H1 (cell line): ENCODE measurements around the gene EFHC1. TPM values are rescaled to one million over a fixed set of nuclear protein-coding genes. Genes with fewer than 3 reads are reported as not detected.

Experiments used
- CTCF ChIA-PET: fragments of 300-600 bp; sonication (Branson Sonifier 250); formaldehyde crosslinking; loops from one replicate; lab custom pipeline; 2021; ENCODE audit not compliant: partially characterized antibody; lab: Charles Lee
- POLR2A ChIA-PET: fragments of 300-600 bp; sonication (Branson Sonifier 250); formaldehyde crosslinking; loops from one replicate; lab custom pipeline; 2021; ENCODE audit warnings: inconsistent platforms; ENCODE audit not compliant: partially characterized antibody; lab: Charles Lee
- DNase-seq, 2 experiments: peaks; one replicate each; pipeline versions ENCODE4 v3.0.0 to v3.0.0-alpha.2; 2010 to 2022; ENCODE audit warnings: low spot score in 2 of 2, low read depth in 1 of 2, mixed read lengths in 1 of 2
- FAIRE-seq: peaks from 2 replicates; lab custom pipeline; 2011; peaks lifted over from hg19 to GRCh38; lab: Jason Lieb, UNC
- H2AFZ ChIP-seq: 2 replicates; pipeline ENCODE4 v1.8.1; 2012; ENCODE audit warnings: low read length, inconsistent platforms
- H2AK5ac ChIP-seq: 2 replicates; pipeline ENCODE4 v1.6.1; 2013; ENCODE audit warnings: low read depth, low read length
- H2BK120ac ChIP-seq: replicated peaks from 2 replicates; pipeline ENCODE3; 2013; ENCODE audit warnings: low read depth, low read length, inconsistent platforms
- H2BK12ac ChIP-seq: 2 replicates; pipeline ENCODE4 v1.6.1; 2013; ENCODE audit warnings: low read depth, low read length
- H2BK15ac ChIP-seq: 2 replicates; pipeline ENCODE4 v1.6.1; 2013; ENCODE audit warnings: low read length
- H2BK20ac ChIP-seq: 2 replicates; pipeline ENCODE4 v1.6.1; 2013; ENCODE audit warnings: low read length
- H2BK5ac ChIP-seq: 2 replicates; pipeline ENCODE4 v1.6.1; 2013; ENCODE audit warnings: low read depth, low read length
- H3K14ac ChIP-seq: 2 replicates; pipeline ENCODE4 v1.6.1; 2013; ENCODE audit warnings: inconsistent platforms; ENCODE audit not compliant: insufficient read length
- H3K18ac ChIP-seq: 2 replicates; pipeline ENCODE4 v1.6.1; 2013; ENCODE audit warnings: low read length; ENCODE audit errors: extremely low read depth
- H3K23ac ChIP-seq: 2 replicates; pipeline ENCODE4 v1.6.1; 2013; ENCODE audit warnings: inconsistent platforms; ENCODE audit not compliant: insufficient read length
- H3K23me2 ChIP-seq: 2 replicates; pipeline ENCODE4 v1.6.1; 2013; ENCODE audit warnings: low read depth, low read length
- H3K27ac ChIP-seq: 2 replicates; pipeline ENCODE4 v1.6.1; 2011; ENCODE audit warnings: low read depth, low read length, inconsistent platforms
- H3K27me3 ChIP-seq, 4 experiments: replicated peaks in 1 of 4; 1 replicate in 1 of 4; 2 replicates in 3 of 4; pipeline versions ENCODE4 v1.6.1 to v1.8.1; 2011 to 2013; ENCODE audit warnings: low read length in 3 of 4, mild to moderate bottlenecking in 3 of 4, inconsistent platforms in 2 of 4, mixed read lengths in 2 of 4, moderate library complexity in 1 of 4; ENCODE audit not compliant: control insufficient read depth in 3 of 4, insufficient read depth in 3 of 4; ENCODE audit errors: extremely low read depth in 1 of 4
- H3K36me3 ChIP-seq, 4 experiments: 2 replicates each; pipeline versions ENCODE4 v1.6.1 to v1.8.1; 2011 to 2013; ENCODE audit warnings: mild to moderate bottlenecking in 4 of 4, low read length in 3 of 4, moderate library complexity in 2 of 4, control low read depth in 1 of 4, inconsistent platforms in 1 of 4; ENCODE audit not compliant: insufficient read depth in 4 of 4, control insufficient read depth in 2 of 4
- H3K4ac ChIP-seq: replicated peaks from 2 replicates; pipeline ENCODE3; 2013; ENCODE audit warnings: low read length, low read depth, mixed read lengths, inconsistent platforms; ENCODE audit not compliant: insufficient read length
- H3K4me1 ChIP-seq, 4 experiments: replicated peaks in 1 of 4; 1 replicate in 1 of 4; 2 replicates in 3 of 4; pipeline versions ENCODE4 v1.6.1 to v1.8.1; 2011 to 2013; ENCODE audit warnings: low read length in 3 of 4, inconsistent platforms in 2 of 4, mixed read lengths in 1 of 4; ENCODE audit not compliant: insufficient read depth in 4 of 4, control insufficient read depth in 3 of 4
- H3K4me2 ChIP-seq, 2 experiments: 2 replicates each; pipeline versions ENCODE4 v1.6.1 to v1.8.1; 2011 to 2013; ENCODE audit warnings: low read depth in 2 of 2, low read length in 2 of 2, control low read depth in 1 of 2, inconsistent platforms in 1 of 2, mild to moderate bottlenecking in 1 of 2; ENCODE audit not compliant: insufficient read depth in 1 of 2
- H3K4me3 ChIP-seq, 4 experiments: fragments of 200-600, 300-600 bp in 1 of 4; sonication (generic), shearing (Covaris generic), sonication (Bioruptor Twin) in 1 of 4; 2 replicates each; pipeline versions ENCODE4 v1.5.1 to v1.8.1; 2011 to 2016; ENCODE audit warnings: low read length in 4 of 4, low read depth in 3 of 4, control low read depth in 2 of 4, inconsistent platforms in 2 of 4, mild to moderate bottlenecking in 2 of 4, mixed read lengths in 1 of 4, moderate library complexity in 1 of 4; ENCODE audit not compliant: insufficient read depth in 2 of 4; ENCODE audit errors: extremely low read depth in 1 of 4
- H3K56ac ChIP-seq: replicated peaks from 2 replicates; pipeline ENCODE3; 2013; ENCODE audit warnings: low read depth, mild to moderate bottlenecking, mixed read lengths, low read length, inconsistent platforms; ENCODE audit not compliant: insufficient read length
- H3K79me1 ChIP-seq: 2 replicates; pipeline ENCODE4 v1.6.1; 2013; ENCODE audit warnings: low read depth, low read length, control low read depth
- H3K79me2 ChIP-seq, 2 experiments: 2 replicates each; pipeline versions ENCODE4 v1.6.1 to v1.8.1; 2012 to 2013; ENCODE audit warnings: low read length in 2 of 2, mild to moderate bottlenecking in 2 of 2, inconsistent platforms in 1 of 2; ENCODE audit not compliant: insufficient read depth in 2 of 2, control insufficient read depth in 1 of 2
- H3K9ac ChIP-seq, 4 experiments: replicated peaks in 1 of 4; 1 replicate in 1 of 4; 2 replicates in 3 of 4; pipeline versions ENCODE4 v1.6.1 to v1.8.1; 2011 to 2013; ENCODE audit warnings: low read depth in 3 of 4, low read length in 3 of 4, control low read depth in 2 of 4, mild to moderate bottlenecking in 2 of 4, moderate library complexity in 2 of 4, inconsistent platforms in 1 of 4; ENCODE audit errors: extremely low read depth in 1 of 4
- H3K9me3 ChIP-seq, 2 experiments: 2 replicates each; pipeline versions ENCODE4 v1.6.1 to v1.8.1; 2012 to 2013; ENCODE audit warnings: mild to moderate bottlenecking in 2 of 2, moderate library complexity in 2 of 2, control low read depth in 1 of 2, inconsistent platforms in 1 of 2, low read depth in 1 of 2, low read length in 1 of 2, mixed read lengths in 1 of 2; ENCODE audit not compliant: insufficient read depth in 2 of 2
- H4K20me1 ChIP-seq, 2 experiments: replicated peaks in 1 of 2; 2 replicates each; pipeline versions ENCODE3 to v1.8.1; 2011 to 2013; ENCODE audit warnings: inconsistent platforms in 2 of 2, low read length in 2 of 2, mild to moderate bottlenecking in 1 of 2; ENCODE audit not compliant: insufficient read depth in 2 of 2, control insufficient read depth in 1 of 2
- H4K5ac ChIP-seq: 2 replicates; pipeline ENCODE4 v1.6.1; 2013; ENCODE audit warnings: low read length, low read depth, mixed read lengths, inconsistent platforms; ENCODE audit not compliant: insufficient read length
- H4K8ac ChIP-seq: 2 replicates; pipeline ENCODE4 v1.8.0; 2013; ENCODE audit warnings: mild to moderate bottlenecking, moderate library complexity, low read length, inconsistent platforms; ENCODE audit not compliant: insufficient read depth; ENCODE audit errors: extremely low read depth
- H4K91ac ChIP-seq: replicated peaks from 2 replicates; pipeline ENCODE3; 2013; ENCODE audit warnings: low read length, mixed read lengths, inconsistent platforms; ENCODE audit not compliant: insufficient read length
- BRCA1 ChIP-seq: IDR thresholded peaks from 2 replicates; pipeline ENCODE4 v1.6.1; 2012; ENCODE audit warnings: low read depth, low read length, improper control_type of control experiment
- CHD2 ChIP-seq: IDR thresholded peaks from 2 replicates; pipeline ENCODE4 v1.6.1; 2012; ENCODE audit warnings: low read length, improper control_type of control experiment
- SIN3A ChIP-seq, 2 experiments: IDR thresholded peaks in 1 of 2; conservative IDR thresholded peaks in 1 of 2; 2 replicates each; pipeline ENCODE4 v1.6.1; 2011 to 2012; ENCODE audit warnings: low read length in 2 of 2, improper control_type of control experiment in 1 of 2, low read depth in 1 of 2, mild to moderate bottlenecking in 1 of 2
- WGBS, 2 experiments: shearing (Covaris generic) in 1 of 2; methylation state at CpG; one replicate each; pipeline versions ENCODE4 v1.1.6 to v1.1.7; 2013 to 2015; ENCODE audit warnings: low lambda C conversion rate in 2 of 2, mixed read lengths in 2 of 2, inconsistent platforms in 1 of 2, low coverage in 1 of 2, missing lambda C conversion rate in 1 of 2; ENCODE audit not compliant: insufficient replicate concordance in 2 of 2, insufficient coverage in 1 of 2, insufficient read length in 1 of 2; ENCODE audit errors: extremely low coverage in 1 of 2, missing lambda C conversion rate in 1 of 2; 5-methylcytosine and 5-hydroxymethylcytosine counted together
- polyA plus RNA-seq, 7 experiments: library from polyadenylated mRNA; depleted of rRNA in 3 of 7; stranded (reverse) in 5 of 7; unstranded in 2 of 7; fragments of >200 nt in 5 of 7; fragments of 200-250 nt in 2 of 7; gene quantifications; 1 replicate in 5 of 7; 2 replicates in 1 of 7; 4 replicates in 1 of 7; pipeline versions ENCODE4 v1.2.1 to v1.2.3, GENCODE V29; 2011 to 2013; ENCODE audit warnings: missing spikeins in 2 of 7, mixed read lengths in 2 of 7
- total RNA-seq: library from RNA; stranded (reverse); fragmentation: NEBNext Ultra II Directional; extraction: Animal tissue kit (Norgen Biotek cat#: 25700); gene quantifications from 2 replicates; pipeline ENCODE4 v1.2.1, GENCODE V29; 2021

Gene EFHC1
- total and polyA plus RNA-seq, 2 of the 8 experiments (the other 6 are each of a cell fraction or from before 2014, with no cell fraction given) = 10.5 to 16.4 TPM

- peak overlapping the region; percentile 42 for H4K8ac ChIP-seq
- 0 out of 2 replicates have a peak, but pooled peaks cover 2% of the 10 kb centered on the region for H3K79me1 ChIP-seq
- H3K56ac ChIP-seq = no peak overlapping the region
- H3K4me3 ChIP-seq = no peak overlapping the region
- CTCF ChIA-PET = interaction anchor here (1.0 to 7.7 kb wide), 3 partner anchors 13 to 122 kb away, joined by 4 to 49 read pairs (median 4); no protein-coding TSS in a partner anchor
- no peak overlapping the region for H3K4me2 ChIP-seq
- H2AK5ac ChIP-seq = no peak overlapping the region
- H3K9ac ChIP-seq = no peak overlapping the region
- no peak overlapping the region for H2BK15ac ChIP-seq
- H2AFZ ChIP-seq = no peak overlapping the region
- H2BK12ac ChIP-seq = no peak overlapping the region
- H3K4me1 ChIP-seq = peaks cover 2 to 11% (median 7%) of the 10 kb centered on the region in 4 experiments; a peak in 5 of 7 replicates
- no peaks in the 10 kb centered on the region for H3K27me3 ChIP-seq
- H4K20me1 ChIP-seq = no peaks in the 10 kb centered on the region
- no peak for FAIRE-seq
- H3K14ac ChIP-seq = no peak overlapping the region
- no peak overlapping the region for H2BK120ac ChIP-seq
- no peak overlapping the region for H2BK20ac ChIP-seq
- H4K5ac ChIP-seq = no peak overlapping the region
- no peak overlapping the region for H3K4ac ChIP-seq
- H3K18ac ChIP-seq = no peak overlapping the region
- H3K23ac ChIP-seq = no peak overlapping the region
- peaks cover 0 to 4% (median 2%) of the 10 kb centered on the region in 4 experiments; a peak in 1 of 8 replicates for H3K36me3 ChIP-seq
- H3K79me2 ChIP-seq = peaks cover 0 to 9% of the 10 kb centered on the region in 2 experiments; a peak in 3 of 4 replicates
- 89% methylated on average over 5 of the region's 5 CpGs; no CpG with 5 or more reads in 1 of the 2 experiments for WGBS, 2 experiments
- no peak for DNase-seq
- no peak overlapping the region for H3K27ac ChIP-seq
- H2BK5ac ChIP-seq = no peak overlapping the region
- no peaks in the 10 kb centered on the region for H3K9me3 ChIP-seq
- POLR2A ChIA-PET = interaction anchor here (1.8 kb wide), 2 partner anchors 11 to 39 kb away, joined by 4 read pairs; partner anchors contain the start of gene TRAM2
- H3K23me2 ChIP-seq = no peaks in the 10 kb centered on the region
- no peak overlapping the region for H4K91ac ChIP-seq
- TF ChIP-seq SIN3A (conservative IDR thresholded peaks at IDR 0.05 in 1 of 2, IDR thresholded peaks at IDR 0.05 in 1 of 2; ENCODE audit: low read depth in 1 of 2, low read length in 2 of 2) = no peak
- TF ChIP-seq CHD2 = no peak
- no peak for TF ChIP-seq BRCA1
Measured at GRCh38 chr6:52538252-52538900, 118.2 kb downstream of the EFHC1 start.
